ENCODE measurements around the gene KLKB1.
"Not testable (repeated sequence)": the region's sequence is repeated elsewhere in the genome, so short reads cannot be mapped to it uniquely, and the experiment has no call there.

The KLKB1 gene

GRCh38 chr4:186265683-186266652 lies 38.7 kb downstream of the KLKB1 start, which contains the start of gene F11:
TSS of gene F11 (plus strand) at chr4:186266189. CDS start at chr4:186267137, 948 bp downstream.
- no peak for DNase-seq

GRCh38 chr4:186266729-186267456 lies 39.6 kb downstream of the KLKB1 start:
- DNase-seq: no peak

GRCh38 chr4:186271081-186271678 lies 43.9 kb downstream of the KLKB1 start:
- no peak for DNase-seq

GRCh38 chr4:186272699-186273391 lies 45.5 kb downstream of the KLKB1 start:
- DNase-seq: no peak

GRCh38 chr4:186273392-186273789 lies 46.1 kb downstream of the KLKB1 start:
- not testable (repeated sequence) for DNase-seq

- no peak for DNase-seq
These were observed 56.0 kb downstream of the KLKB1 start for GRCh38 chr4:186283311-186283710.

- DNase-seq: no peak
These were observed 57.8 kb downstream of the KLKB1 start for GRCh38 chr4:186285147-186285546.

GRCh38 chr4:186286581-186286980 lies 59.3 kb downstream of the KLKB1 start:
- no peak for DNase-seq

- DNase-seq: no peak
These were observed 64.1 kb downstream of the KLKB1 start for GRCh38 chr4:186291256-186291890.

- peak in 1 of 2 experiments; percentile 18 for DNase-seq
These were observed 66.9 kb downstream of the KLKB1 start for GRCh38 chr4:186294160-186294559.

- DNase-seq: no peak
These were observed 69.2 kb downstream of the KLKB1 start for GRCh38 chr4:186296481-186296880.

- no peak for DNase-seq
These were observed 69.8 kb downstream of the KLKB1 start for GRCh38 chr4:186297013-186297645.

- DNase-seq: peak in 1 of 2 experiments; percentile 15
These were observed 70.8 kb downstream of the KLKB1 start for GRCh38 chr4:186298031-186298647.

GRCh38 chr4:186299291-186299690 lies 72.0 kb downstream of the KLKB1 start:
- no peak for DNase-seq

GRCh38 chr4:186300659-186301390 lies 73.5 kb downstream of the KLKB1 start:
- no peak for DNase-seq

GRCh38 chr4:186304216-186304615 lies 76.9 kb downstream of the KLKB1 start:
- no peak for DNase-seq

GRCh38 chr4:186304866-186305505 lies 77.7 kb downstream of the KLKB1 start:
- DNase-seq: no peak

GRCh38 chr4:186307497-186307896 lies 80.2 kb downstream of the KLKB1 start:
- DNase-seq: no peak

GRCh38 chr4:186307916-186308315 lies 80.6 kb downstream of the KLKB1 start:
- DNase-seq: no peak

All from activated T-cell treated with anti-CD3 and anti-CD28 coated beads, Interleukin-2, amount 50 U/mL, for 48 hours (primary cell).